ENCODE measurements around the gene PSTK. TPM values are rescaled to one million over a fixed set of nuclear protein-coding genes. Genes with fewer than 3 reads are reported as not detected.
A peak's percentile ranks its signal among the peaks of the same experiment; 100 is the strongest.

The PSTK gene
- polyA plus RNA-seq, 2 of the 4 experiments (the other 2 are of a cell fraction), result 5.3 to 9.0 TPM

DNA sequence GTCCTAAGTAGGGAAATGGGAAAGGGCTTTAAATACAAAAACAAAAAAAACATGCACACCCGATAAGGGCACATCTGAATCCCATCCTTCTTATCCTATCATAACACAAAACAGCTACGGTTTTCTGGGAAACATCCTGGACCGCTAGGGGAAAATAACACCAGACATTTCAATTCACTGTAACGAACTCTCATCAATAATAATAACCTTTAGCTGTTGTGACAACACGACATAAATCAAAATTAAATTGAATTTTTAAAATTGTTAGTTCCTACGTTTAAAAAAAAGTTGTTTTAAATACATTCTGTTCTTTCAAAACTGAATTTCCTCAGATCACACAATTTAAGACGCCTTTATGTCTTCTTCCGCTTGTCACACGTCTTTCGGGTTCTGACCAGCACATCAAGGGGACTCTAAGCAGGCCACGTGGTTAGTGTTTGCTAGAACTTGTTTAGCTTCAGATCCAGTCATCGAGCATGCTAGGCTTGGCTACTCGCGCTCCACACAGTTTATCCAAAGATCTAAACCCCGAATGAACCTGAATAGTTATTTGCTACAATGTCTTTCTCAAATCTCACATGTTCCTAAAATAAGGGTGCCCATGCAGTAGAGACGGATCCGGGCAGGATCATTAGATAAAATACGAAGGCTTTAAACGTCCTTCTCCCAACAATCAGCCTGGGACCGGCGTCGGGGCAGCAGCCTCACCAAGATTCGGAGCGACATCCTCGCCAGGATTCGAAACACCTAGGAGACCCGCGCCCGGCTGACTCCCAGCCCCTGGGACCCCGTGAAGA is 27.6 kb downstream of the PSTK start:
- FAIRE-seq (no peak), ATAC-seq (peak; percentile 55 to 63; a peak in 4 of 6 replicates), DNase-seq (ENCODE audit: low read depth in 1 of 2, low spot score in 1 of 2) (peak; percentile 62 to 72)
- CTCF ChIA-PET, result interaction anchor here (1.4 to 1.6 kb wide), 4 partner anchors 11 to 26 kb away, joined by 3 to 5 read pairs (median 5); no protein-coding TSS in a partner anchor
- peak overlapping the region; percentile 85 for H3K4me3 ChIP-seq
- H3K4me2 ChIP-seq, result peak overlapping the region; percentile 90
- TF ChIP-seq EHMT2 (IDR thresholded peaks at IDR 0.05; ENCODE audit: low read depth) (no peak), HEYL (CRISPR knock-in tag; IDR thresholded peaks at IDR 0.05) (no peak), NFE2L2 (conservative IDR thresholded peaks at IDR 0.05; ENCODE audit: low read length) (no peak), USF2 (IDR thresholded peaks at IDR 0.05) (peak; percentile 40; the same call in 1 of the 2 replicates)
- TF ChIP-seq, protein P1, sequence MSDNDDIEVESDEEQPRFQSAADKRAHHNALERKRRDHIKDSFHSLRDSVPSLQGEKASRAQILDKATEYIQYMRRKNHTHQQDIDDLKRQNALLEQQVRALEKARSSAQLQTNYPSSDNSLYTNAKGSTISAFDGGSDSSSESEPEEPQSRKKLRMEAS (IDR thresholded peaks at IDR 0.05), result peak; percentile 77
- no peaks in the 10 kb centered on the region for H3K9me3 ChIP-seq
- 6% methylated on average over 18 of the region's 30 CpGs for WGBS (ENCODE audit: missing lambda C conversion rate)
- peaks cover 9% of the 10 kb centered on the region; the same call in 2 of the 3 replicates for H3K4me1 ChIP-seq
- POLR2A ChIA-PET, result interaction anchor here (0.6 to 2.5 kb wide), 4 partner anchors 22 to 128 kb away, joined by 3 to 27 read pairs (median 4); partner anchors contain the start of genes FAM24B and PSTK
- peak overlapping the region; percentile 84 to 93 for H3K27ac ChIP-seq

DNA sequence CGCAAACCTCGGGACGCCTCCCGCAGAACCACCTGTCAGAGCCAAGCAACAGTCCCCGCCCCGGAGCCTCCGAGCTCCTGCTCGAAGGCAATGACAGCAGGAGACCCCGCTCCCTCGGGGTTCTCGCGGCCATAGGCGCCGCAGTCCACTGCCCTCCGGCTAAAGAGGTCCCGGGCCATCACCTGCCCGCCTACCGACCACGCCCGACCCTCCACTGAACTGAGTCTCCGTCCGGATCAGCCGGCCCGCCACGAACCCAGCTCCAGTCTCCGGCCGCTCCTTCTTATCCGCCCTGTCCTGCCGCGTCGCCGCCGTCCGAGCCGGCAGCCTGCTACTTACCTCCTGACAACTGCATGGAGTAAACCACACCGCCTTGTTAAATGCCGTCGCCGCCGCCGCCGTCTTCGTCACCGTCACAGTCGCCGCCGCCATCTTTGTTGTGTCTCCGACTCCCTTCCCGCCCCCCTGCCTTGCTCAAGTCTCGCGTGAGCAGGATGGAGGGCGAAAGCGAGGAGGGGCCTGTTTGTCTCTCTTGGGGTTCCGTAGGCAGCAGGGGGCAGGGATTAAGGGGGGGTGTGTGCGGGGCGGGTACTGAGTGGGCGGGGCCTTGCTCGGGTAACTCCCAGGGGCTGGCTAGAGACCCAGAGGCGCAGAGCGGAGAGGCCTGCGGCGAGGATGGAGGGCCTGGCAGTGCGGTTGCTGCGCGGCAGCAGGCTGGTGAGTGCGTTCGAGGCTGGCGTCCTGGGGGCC is 28.3 kb downstream of the PSTK start, which contains the start of the genes ACADSB and IKZF5:
ACADSB (plus strand) TSS at position 652 of the 750 bp plus-strand sequence; CDS start at position 676, 24 bp downstream.
IKZF5 (minus strand) TSS at position 441 of the 750 bp plus-strand sequence. CDS start 10,170 bp downstream, outside the sequence.
- Histone ChIP-seq H3K9me3 (no peaks in the 10 kb centered on the region), H3K4me1 (peaks cover 9% of the 10 kb centered on the region; the same call in 2 of the 3 replicates), H3K27ac (peak within 1 kb of the TSS; percentile 84 to 93), H3K4me2 (peak within 1 kb of the TSS; percentile 90), H3K4me3 (peak within 1 kb of the TSS; percentile 85)
- no peak for FAIRE-seq
- DNase-seq (ENCODE audit: low read depth in 1 of 2, low spot score in 1 of 2), result peak; percentile 97
- under 1% methylated on average over 36 of the region's 68 CpGs for WGBS (ENCODE audit: missing lambda C conversion rate)
- CTCF ChIA-PET, result interaction anchor here (1.4 to 1.6 kb wide), 4 partner anchors 12 to 27 kb away, joined by 3 to 5 read pairs (median 5); no protein-coding TSS in a partner anchor
- POLR2A ChIA-PET, result interaction anchor here (0.6 to 2.5 kb wide), 4 partner anchors 23 to 129 kb away, joined by 3 to 27 read pairs (median 4); partner anchors contain the start of genes FAM24B and PSTK
- peak; percentile 90 to 97 for ATAC-seq
- TF ChIP-seq MAZ (IDR thresholded peaks at IDR 0.05; ENCODE audit: borderline replicate concordance, low read depth, low read length) (peak; percentile 77; the same call in 1 of the 2 replicates), RCOR1 (IDR thresholded peaks at IDR 0.05; ENCODE audit: low read depth, low read length) (no peak), POLR2A (IDR thresholded peaks at IDR 0.05; ENCODE audit: low read length) (peak; percentile 95), RFX5 (IDR thresholded peaks at IDR 0.05) (no peak), FOSL2 (IDR thresholded peaks at IDR 0.05) (no peak), FOSL2 (CRISPR knock-in tag; IDR thresholded peaks at IDR 0.05) (no peak), ZNF302 (CRISPR knock-in tag; IDR thresholded peaks at IDR 0.05) (no peak), HEYL (CRISPR knock-in tag; IDR thresholded peaks at IDR 0.05) (no peak), CBX2 (IDR thresholded peaks at IDR 0.05; ENCODE audit: borderline replicate concordance, low read depth) (no peak), E2F6 (IDR thresholded peaks at IDR 0.05; ENCODE audit: borderline replicate concordance, low read depth) (peak; percentile 49), NPAS2 (CRISPR knock-in tag; IDR thresholded peaks at IDR 0.05; ENCODE audit: borderline replicate concordance) (no peak), SREBF2 (IDR thresholded peaks at IDR 0.05) (no peak), HES2 (IDR thresholded peaks at IDR 0.05) (no peak), HOXB5 (CRISPR knock-in tag; IDR thresholded peaks at IDR 0.05) (no peak), NR3C1 (IDR thresholded peaks at IDR 0.05) (no peak), KDM1A (IDR thresholded peaks at IDR 0.05; ENCODE audit: low read depth) (no peak), FOXS1 (CRISPR knock-in tag; IDR thresholded peaks at IDR 0.05) (no peak), USF2 (IDR thresholded peaks at IDR 0.05) (no peak), TFCP2L1 (CRISPR knock-in tag; IDR thresholded peaks at IDR 0.05) (no peak), CHD4 (IDR thresholded peaks at IDR 0.05; ENCODE audit: borderline replicate concordance) (no peak), HOXA7 (CRISPR knock-in tag; IDR thresholded peaks at IDR 0.05) (no peak), ZFP36 (IDR thresholded peaks at IDR 0.05; ENCODE audit: borderline replicate concordance, partially characterized antibody) (no peak), CBX8 (IDR thresholded peaks at IDR 0.05) (no peak), ATOH8 (CRISPR knock-in tag; IDR thresholded peaks at IDR 0.05; ENCODE audit: low read depth) (no peak), FOSB (CRISPR knock-in tag; IDR thresholded peaks at IDR 0.05) (no peak), CHD2 (IDR thresholded peaks at IDR 0.05; ENCODE audit: low read length, partially characterized antibody) (peak; percentile 94), PHF8 (IDR thresholded peaks at IDR 0.05; ENCODE audit: borderline replicate concordance, low read depth) (peak; percentile 92; the same call in 1 of the 2 replicates), SMC3 (IDR thresholded peaks at IDR 0.05) (no peak), NFE2L2 (conservative IDR thresholded peaks at IDR 0.05; ENCODE audit: low read length) (no peak), MAFK (IDR thresholded peaks at IDR 0.05; ENCODE audit: partially characterized antibody) (no peak)
- TF ChIP-seq, protein P1 (IDR thresholded peaks at IDR 0.05), result peak; percentile 60

Measured in A549 (cell line).